NK-92 (cell line): ENCODE results near the gene HGFAC.
"Not testable (repeated sequence)": the region's sequence is repeated elsewhere in the genome, so short reads cannot be mapped to it uniquely, and the experiment has no call there.

Experiments used
- DNase-seq: peaks from one replicate; lab custom pipeline; 2025; ENCODE audit not compliant: unreplicated experiment; lab: John Stamatoyannopoulos, UW

The HGFAC gene

DNA sequence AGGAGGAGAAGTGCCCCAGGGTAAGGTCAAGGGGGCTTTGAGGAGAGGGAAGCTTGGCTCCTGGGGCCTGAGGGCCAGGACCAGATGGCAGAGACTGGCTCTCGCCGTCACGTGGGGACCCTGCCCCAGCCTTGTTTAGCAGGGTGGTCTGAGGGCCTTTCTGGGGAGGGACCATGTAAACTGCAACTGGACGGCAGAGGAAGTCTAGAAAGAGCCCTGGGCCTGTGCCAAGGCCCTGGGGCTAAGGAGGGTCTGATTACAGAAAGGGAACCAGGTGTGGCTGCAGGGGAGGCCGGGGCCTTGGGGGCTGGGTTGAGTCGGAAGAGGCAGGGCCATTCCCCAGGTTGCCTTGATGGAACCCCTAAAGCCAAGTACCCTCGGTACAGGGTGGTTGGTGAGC, 1.8 kb upstream of the HGFAC start:
- DNase-seq = no peak

DNA sequence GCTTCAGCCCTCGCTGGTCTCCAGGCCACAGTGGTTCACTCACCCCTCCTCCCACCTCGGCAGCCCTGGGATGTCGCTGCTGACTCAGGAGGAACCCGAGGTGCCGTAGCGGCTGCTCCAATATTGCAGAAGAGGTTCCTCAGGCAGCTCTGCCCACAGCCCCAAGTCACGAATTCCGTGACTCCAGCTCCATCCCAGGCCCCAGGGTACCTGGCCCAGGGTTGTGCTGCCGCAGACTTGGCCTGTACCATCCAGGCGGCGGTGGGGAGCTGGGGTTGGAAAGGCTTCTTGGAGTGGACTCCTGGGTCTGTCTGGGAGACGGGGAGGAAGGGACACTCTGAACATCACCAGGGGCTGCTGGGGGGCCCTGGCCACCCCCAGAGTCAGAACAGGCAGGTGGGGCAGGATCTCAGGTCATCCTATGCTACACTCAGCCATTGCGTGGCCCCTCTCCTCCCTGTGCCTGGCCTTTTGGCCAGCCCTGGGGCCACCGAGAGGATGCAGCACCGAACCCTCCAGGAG, 728 bp upstream of the HGFAC start:
- no peak for DNase-seq

DNA sequence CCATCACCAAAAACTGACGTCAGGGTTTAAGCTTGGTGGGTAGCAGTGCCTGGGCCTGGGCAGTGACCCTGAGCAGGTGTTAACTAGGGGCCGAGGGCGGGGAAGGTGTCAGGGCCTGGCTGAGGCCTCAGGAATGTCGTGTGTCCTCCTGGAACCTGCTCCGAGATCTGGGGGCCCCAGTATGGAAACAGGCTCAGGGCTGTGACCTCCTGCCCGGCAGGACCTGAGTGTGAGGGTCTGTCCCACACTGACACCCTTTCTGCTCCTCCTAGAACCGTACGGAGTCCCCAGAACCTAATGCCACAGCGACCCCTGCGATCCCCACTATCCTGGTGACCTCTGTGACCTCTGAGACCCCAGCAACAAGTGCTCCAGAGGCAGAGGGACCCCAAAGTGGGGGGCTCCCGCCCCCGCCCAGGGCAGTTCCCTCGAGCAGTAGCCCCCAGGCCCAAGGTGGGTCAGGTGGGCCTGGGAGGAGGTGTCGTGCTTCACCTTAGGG, 741 bp downstream of the HGFAC start:
- DNase-seq = no peak

DNA sequence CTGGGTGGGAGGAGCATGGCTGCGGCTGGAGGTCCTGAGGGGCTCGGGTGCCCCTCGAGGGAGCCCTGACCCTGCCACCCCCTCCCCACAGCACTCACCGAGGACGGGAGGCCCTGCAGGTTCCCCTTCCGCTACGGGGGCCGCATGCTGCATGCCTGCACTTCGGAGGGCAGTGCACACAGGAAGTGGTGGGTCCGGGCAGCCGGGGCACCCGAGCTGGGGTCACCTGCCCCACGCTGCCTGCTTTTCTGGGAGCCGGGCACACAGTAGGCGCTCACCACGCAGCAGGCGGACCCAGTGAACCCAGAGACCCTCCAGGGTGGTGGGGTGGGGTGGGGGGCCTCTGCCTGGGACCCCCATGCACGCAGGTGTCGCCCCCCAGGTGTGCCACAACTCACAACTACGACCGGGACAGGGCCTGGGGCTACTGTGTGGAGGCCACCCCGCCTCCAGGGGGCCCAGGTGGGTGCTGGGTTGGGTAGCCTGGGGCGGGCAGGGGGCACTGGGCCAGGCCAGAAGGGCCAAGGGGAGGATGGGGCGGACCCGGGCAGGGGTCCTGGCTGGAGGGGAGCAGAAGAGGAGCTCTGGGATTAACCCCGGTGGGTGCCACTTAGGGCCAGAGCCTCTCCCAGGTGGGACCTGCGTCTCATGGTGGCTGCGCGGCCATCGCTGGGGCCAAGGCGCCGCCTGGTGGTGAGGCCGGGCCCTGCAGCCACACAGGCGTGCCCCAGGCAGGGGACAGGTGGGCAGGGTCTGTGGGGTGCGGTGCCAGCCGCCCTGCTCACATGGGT, 1.4 kb downstream of the HGFAC start:
- no peak for DNase-seq

DNA sequence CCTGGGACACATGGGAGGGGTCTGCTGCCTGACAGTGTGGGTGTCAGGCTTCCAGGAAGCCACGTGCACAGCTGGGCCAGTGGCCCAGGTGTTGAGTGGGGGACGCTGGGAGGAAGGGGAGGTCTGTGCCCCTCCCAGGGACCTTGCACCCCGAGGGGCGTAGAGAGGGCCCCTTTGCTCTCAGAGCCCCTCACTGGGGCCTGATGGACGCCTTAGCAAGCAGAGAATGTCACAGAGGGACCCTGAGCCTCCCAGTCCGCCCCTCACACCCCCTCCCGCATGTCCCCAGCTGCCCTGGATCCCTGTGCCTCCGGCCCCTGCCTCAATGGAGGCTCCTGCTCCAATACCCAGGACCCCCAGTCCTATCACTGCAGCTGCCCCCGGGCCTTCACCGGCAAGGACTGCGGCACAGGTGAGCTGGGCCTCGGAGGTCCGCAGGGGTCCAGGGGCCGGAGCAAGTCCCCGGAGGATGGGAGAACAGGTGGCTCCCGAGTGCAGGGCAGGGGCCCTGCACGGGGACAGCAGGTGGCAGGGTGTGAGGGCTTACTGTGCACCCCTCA, 2.1 kb downstream of the HGFAC start:
- DNase-seq = no peak

DNA sequence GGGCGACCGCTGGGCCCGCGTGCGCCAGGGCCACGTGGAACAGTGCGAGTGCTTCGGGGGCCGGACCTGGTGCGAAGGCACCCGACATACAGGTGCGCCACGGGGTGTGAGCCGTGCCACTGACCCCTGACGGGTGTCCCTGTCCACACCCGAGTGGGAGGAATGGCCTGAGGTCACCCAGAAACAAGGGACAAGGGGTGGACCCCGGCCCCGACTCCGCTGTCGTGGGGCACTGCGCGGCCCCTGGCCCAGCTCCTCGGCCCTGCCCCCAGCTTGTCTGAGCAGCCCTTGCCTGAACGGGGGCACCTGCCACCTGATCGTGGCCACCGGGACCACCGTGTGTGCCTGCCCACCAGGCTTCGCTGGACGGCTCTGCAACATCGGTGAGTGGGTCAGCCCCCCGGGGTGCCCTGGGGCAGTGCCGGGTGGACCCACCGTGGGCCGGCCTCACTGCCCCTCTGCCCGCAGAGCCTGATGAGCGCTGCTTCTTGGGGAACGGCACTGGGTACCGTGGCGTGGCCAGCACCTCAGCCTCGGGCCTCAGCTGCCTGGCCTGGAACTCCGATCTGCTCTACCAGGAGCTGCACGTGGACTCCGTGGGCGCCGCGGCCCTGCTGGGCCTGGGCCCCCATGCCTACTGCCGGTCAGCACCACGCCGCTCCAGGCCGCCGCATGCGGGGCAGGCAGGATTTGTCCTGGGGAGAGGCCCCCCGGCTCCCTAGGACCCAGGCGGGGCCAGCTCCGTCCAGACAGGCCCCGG, 2.8 kb downstream of the HGFAC start:
- DNase-seq = no peak

DNA sequence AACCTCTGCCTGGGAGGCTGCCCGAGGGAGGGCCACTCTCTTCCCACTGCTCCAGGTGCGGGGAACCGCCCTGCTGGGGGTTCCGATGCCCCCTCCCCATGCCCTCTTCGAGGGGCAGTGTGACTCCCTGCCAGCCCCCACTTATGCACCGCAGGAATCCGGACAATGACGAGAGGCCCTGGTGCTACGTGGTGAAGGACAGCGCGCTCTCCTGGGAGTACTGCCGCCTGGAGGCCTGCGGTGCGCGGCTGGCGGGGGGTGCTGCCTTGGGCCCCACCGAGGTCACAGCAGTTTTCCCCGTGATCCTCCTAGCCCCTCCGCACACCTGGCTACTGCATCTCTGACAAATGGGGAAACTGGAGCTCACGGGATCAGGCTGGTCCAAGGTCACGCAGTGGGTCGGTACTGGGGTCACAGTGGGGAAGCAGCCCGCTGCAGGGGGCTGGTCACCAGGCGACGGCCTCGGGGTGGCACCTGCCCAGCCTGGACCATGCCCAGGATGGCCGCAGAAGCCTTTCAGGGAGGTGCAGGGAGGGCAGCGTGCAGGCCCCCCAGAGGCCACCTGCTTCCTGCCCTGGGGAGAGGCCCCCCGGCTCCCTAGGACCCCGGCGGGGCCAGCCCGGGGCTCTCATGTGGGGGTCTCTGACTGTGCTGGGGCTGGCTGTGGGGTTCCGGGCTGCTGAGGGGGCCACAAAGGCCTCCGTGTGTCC, 3.5 kb downstream of the HGFAC start:
- DNase-seq = no peak

DNA sequence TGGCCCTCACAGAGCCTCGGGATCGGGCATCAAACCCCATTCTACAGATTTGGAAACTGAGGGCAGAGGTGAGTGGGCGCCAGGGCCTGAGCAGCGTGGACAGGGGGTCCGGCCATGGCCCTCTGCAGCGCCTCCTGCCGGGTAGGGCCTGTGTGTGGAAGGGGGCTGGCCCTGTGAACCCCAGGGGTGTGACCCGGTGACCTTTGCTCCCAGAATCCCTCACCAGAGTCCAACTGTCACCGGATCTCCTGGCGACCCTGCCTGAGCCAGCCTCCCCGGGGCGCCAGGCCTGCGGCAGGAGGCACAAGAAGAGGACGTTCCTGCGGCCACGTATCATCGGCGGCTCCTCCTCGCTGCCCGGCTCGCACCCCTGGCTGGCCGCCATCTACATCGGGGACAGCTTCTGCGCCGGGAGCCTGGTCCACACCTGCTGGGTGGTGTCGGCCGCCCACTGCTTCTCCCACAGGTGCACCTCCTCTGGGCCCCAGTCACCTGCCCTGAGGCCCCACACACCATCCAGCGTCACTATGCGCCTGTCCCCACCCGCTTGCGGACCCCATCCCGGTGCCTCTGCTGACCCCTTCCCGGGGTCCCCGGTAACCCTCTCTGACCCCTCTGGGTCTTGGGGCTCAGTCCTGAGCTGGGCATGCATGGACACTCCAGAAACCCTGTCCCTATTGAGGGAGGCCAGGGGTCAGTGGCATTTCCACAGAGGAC, 4.2 kb downstream of the HGFAC start:
- no peak for DNase-seq

DNA sequence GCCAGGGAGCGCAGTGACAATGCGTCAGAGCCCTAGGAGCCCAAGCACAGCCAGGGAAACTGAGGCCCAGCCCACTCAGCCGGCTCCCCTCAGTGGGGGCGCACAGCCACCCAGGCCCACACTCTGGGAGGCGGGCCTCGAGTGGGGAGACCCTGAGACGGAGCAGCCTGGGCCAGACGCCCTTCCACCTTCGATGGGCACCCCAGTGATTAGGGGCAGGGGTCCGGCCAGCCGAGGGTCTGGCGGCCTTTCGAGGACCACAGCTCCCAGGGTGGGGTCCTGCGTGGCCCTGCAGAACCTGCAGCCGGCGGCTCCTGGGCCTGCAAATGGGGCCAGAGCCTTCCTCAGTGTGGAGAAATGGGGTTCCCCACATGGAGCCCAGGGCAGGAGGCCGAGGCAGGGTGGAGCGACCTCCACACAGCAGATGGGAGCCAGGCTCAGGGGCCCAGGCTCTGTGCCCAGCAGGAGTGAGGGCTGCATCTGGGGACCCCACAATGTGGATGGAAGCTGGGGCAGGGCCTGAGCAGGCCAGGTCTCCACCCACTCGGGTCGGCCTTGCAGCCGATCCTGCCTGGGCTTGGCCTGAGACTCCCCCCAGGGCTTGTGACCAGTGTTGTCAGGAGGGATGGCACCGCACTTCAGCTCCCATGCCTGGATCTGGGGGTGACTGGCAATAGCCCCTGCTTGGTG, 5.0 kb downstream of the HGFAC start:
- no peak for DNase-seq

DNA sequence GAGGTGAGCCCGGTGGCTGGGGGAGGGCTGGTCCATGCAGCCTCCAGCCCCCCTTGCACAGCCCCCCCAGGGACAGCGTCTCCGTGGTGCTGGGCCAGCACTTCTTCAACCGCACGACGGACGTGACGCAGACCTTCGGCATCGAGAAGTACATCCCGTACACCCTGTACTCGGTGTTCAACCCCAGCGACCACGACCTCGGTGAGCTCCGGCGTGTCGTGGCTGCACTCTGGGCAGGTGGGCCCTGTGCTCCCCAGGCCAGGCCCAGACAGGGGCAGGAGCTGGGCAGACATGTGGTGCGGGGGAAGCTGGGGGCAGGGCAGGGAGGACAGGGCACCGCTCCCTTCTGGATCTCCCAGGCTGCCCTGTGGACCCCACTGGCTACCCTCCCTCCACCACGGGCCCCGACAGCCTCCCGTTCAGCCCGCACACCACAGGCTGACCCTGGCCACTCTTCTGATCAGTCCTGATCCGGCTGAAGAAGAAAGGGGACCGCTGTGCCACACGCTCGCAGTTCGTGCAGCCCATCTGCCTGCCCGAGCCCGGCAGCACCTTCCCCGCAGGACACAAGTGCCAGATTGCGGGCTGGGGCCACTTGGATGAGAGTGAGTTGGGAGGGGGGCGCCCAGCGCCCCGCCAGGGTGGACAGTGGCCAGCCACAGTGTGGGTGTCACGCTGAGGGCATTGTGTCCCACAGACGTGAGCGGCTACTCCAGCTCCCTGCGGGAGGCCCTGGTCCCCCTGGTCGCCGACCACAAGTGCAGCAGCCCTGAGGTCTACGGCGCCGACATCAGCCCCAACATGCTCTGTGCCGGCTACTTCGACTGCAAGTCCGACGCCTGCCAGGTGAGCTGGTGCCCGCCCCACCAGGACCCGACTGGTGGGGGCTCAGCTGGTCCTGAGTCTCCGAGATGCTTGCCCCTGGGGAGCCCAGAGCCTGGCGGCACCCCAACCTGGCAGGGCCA, 5.9 kb downstream of the HGFAC start:
- no peak for DNase-seq

DNA sequence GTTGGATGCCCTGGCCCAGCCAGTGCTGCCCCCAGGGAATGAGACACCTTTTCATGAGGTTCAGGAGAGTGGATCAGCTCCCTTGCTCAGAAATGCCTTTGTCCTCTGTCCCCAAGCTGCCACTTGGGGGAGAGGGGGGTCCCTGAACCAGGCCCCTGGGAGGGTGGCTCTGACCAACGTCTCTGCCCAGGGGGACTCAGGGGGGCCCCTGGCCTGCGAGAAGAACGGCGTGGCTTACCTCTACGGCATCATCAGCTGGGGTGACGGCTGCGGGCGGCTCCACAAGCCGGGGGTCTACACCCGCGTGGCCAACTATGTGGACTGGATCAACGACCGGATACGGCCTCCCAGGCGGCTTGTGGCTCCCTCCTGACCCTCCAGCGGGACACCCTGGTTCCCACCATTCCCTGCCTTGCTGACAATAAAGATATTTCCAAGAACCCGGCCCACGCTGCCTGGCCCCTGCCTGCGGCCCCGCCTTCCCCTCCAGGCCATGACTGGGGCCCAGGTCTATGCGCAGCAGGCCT, 7.3 kb downstream of the HGFAC start:
- DNase-seq = no peak

DNA sequence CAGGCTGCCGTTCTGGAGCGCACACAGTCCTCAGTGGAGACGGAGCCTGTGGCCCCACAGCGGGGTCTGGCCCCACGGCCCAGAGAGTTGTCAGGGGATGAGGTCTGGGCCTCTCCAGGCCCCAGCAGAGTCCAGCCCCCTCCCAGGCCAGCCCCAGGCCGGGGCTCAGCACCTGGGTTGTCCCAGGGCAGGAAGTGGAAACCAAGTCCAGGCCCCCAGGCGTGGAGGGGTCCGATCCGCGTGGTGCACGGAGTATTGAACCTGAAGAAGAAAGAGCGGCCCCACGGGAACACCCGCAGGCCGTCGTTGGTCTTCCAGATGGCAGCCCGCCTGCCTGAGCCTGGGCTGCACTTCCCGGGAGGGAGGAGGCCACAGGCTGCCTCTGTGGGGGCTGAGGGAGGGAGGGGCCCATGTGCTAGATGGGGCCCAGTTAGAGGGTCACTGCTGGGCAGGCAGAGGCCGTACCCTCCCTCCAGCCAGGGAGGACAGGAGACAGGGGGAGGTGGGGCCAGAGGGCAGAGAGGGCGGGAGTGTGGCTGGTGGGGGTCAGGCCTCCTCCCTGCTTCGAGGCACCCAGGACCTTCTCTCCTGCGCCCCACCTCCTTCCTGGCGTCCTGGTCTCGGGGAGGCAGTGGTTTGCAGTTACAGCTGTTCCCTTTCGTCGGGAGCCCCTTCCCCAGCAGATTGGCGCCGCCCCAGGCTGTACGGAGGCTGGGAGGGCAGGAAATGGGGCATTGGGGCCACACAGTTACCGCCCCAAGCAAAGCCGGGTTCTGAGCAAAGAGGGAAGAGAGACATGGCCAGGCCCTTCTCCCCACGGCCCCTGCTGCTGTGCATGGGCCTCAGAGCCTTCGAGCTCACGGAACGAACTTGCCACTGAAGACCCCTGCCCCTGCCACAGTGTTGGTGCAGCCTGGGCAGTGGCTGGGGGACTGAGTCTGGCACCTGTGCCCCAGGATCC, 8.1 kb downstream of the HGFAC start:
- no peak for DNase-seq

DNA sequence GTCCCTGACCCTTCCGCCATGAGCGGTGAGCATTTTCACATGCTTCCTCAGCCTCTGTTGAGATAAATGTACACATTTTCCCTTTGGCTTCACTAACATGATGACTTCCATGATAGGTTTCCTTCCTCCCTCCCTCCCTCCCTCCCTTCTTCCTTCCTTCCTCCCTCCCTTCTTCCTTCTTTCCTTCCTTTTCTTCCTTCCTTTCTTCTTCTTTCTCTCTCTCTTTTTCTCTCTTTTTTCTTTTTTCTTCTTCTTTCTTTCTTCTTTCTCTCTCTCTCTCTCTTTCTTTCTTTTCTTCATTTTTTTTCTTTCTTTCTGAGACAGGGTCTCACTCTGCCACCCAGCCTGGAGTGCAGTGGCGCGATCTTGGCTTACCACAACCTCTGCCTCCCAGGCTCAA, 8.9 kb downstream of the HGFAC start:
- no peak for DNase-seq

DNA sequence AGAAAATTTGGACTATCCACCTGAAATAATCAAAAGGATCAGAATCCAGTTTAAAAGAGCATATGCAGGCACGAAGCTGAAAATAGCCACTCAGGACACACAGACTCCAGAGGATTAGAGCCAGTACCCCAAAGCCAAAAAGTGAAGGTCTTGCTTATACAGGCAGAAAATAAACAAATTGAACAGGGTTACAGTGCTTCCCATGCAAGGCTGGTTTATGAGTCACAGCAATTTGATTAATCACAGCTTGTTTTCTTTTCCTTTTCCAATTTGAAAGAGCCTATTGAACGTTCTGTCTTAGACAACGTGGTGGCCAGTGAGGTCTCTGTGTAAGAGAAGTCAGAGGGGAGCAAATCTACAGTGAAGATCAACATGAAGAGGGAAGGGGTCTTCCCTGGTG, 10.2 kb downstream of the HGFAC start:
- DNase-seq = no peak

DNA sequence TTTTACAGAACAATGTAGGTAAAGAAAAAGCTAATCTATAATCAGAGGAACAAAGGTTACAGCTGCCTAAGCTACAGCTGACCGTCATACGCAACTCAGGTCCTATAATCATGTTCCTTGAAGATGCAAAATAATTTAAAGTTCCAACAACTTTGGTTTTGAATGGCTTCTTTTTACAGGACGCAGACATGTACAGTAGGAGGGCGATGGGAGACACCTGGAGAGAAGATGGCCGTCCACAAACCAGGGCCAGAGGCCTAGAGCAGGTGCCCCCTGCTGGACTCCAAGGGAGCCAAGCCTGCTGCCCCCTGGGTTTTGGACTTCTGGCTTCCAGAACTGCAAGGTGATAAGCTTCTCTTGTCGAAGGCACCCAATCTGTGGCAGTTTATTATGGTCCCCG, 10.6 kb downstream of the HGFAC start:
- no peak for DNase-seq

DNA sequence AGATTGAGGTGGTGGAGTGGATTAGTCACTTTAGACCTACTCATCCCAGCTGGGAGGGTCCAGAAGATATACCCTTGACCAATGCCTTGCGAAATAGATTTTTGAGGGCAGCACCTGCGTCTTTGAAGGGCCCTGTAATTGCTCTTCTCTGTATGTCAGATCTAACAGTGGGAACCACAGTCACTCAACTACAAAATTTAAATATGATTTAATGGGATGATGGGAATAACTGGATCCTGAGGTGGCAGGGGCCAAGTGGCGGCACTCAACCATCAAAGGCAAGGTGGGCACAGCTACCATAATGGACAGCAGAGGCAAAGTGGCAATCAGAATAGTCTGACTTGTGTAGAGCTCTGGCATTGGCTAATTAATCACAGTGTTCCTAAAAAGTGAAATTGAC, 13.8 kb downstream of the HGFAC start:
- not testable (repeated sequence) for DNase-seq

DNA sequence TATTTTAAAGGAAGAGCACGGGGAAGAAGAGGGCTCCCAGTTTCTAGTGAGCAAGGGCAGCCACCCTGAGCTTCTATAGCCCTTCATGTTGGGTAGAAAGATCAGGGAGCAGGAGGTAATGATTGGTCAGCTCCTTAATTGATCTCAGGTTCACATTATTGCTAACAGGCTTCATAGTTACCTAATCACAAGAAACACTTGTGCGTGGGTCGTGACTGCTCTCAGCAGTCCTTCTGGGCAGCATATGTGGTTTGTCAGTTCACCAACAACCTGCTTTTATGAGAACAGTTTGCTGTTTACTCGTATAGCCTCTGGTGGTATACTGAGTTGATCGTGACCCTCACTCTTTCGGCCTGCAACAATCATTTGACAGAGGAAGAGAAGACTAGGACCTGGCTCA, 16.6 kb downstream of the HGFAC start:
- DNase-seq = no peak
